PC-9 (cell line): ENCODE measurements around the gene VAPB. TPM values are rescaled to one million over a fixed set of nuclear protein-coding genes. Genes with fewer than 3 reads are reported as not detected.

Experiments used
- BruUV-seq: library from RNA; stranded (reverse); fragments of 400-500 nt; replicated peaks from 2 replicates; lab custom pipeline; 2021; lab: Mats Ljungman, UMichigan
- CTCF ChIA-PET: fragments of 300-600 bp; sonication (Branson Sonifier 250); formaldehyde crosslinking; loops from one replicate; lab custom pipeline; 2022; ENCODE audit warnings: antibody characterized with exemption; lab: Charles Lee
- POLR2A ChIA-PET: fragments of 300-600 bp; sonication (Branson Sonifier 250); formaldehyde crosslinking; loops from one replicate; lab custom pipeline; 2022; ENCODE audit warnings: antibody characterized with exemption; ENCODE audit not compliant: unreplicated experiment; lab: Charles Lee
- DNase-seq, 2 experiments: peaks; one replicate each; pipeline versions ENCODE4 v3.0.0 to v3.0.0-alpha.2; 2015 to 2022; ENCODE audit warnings: mixed read lengths in 1 of 2
- H2AFZ ChIP-seq: fragments of 200-600 bp; sonication (generic); 2 replicates; pipeline ENCODE4 v1.8.1; 2017; ENCODE audit warnings: antibody characterized with exemption
- H3F3A ChIP-seq: fragments of 200-600 bp; sonication (generic); 2 replicates; pipeline ENCODE4 v1.8.1; 2017; ENCODE audit warnings: antibody characterized with exemption, mild to moderate bottlenecking, low read depth; ENCODE audit not compliant: insufficient read depth
- H3K27ac ChIP-seq: fragments of 200-600 bp; sonication (generic); 2 replicates; pipeline ENCODE4 v1.6.1; 2016; ENCODE audit warnings: mixed run types
- H3K27me3 ChIP-seq: fragments of 200-600 bp; sonication (generic); 2 replicates; pipeline ENCODE4 v1.6.1; 2016; ENCODE audit warnings: low read depth, mixed run types; ENCODE audit not compliant: insufficient read depth
- H3K36me3 ChIP-seq: fragments of 200-600 bp; sonication (generic); 2 replicates; pipeline ENCODE4 v1.6.1; 2016; ENCODE audit warnings: low read depth, mixed run types
- H3K4me1 ChIP-seq: fragments of 200-600 bp; sonication (generic); replicated peaks from 2 replicates; pipeline ENCODE4 v1.6.1; 2016; ENCODE audit warnings: mixed run types; ENCODE audit not compliant: insufficient read depth
- H3K4me2 ChIP-seq: fragments of 200-600 bp; sonication (generic); 2 replicates; pipeline ENCODE4 v1.6.1; 2017; ENCODE audit warnings: mixed run types
- H3K4me3 ChIP-seq: fragments of 200-600 bp; sonication (generic); 2 replicates; pipeline ENCODE4 v1.6.1; 2016; ENCODE audit warnings: mixed run types
- H3K79me2 ChIP-seq: fragments of 200-600 bp; sonication (generic); 2 replicates; pipeline ENCODE4 v1.6.1; 2017; ENCODE audit warnings: low read depth, mixed run types
- H3K9me2 ChIP-seq: fragments of 200-600 bp; sonication (generic); 2 replicates; pipeline ENCODE4 v1.8.1; 2017; ENCODE audit warnings: mild to moderate bottlenecking; ENCODE audit not compliant: insufficient read depth
- H3K9me3 ChIP-seq: fragments of 200-600 bp; sonication (generic); 2 replicates; pipeline ENCODE4 v1.8.1; 2016; ENCODE audit warnings: low read depth; ENCODE audit not compliant: insufficient read depth
- H4K20me1 ChIP-seq: fragments of 200-600 bp; sonication (generic); 2 replicates; pipeline ENCODE4 v1.8.1; 2017; ENCODE audit not compliant: insufficient read depth
- CTCF ChIP-seq: fragments of 200-600 bp; sonication (generic); conservative IDR thresholded peaks from 2 replicates; pipeline ENCODE4 v1.6.1; 2017; ENCODE audit warnings: mixed run types, antibody characterized with exemption, mild to moderate bottlenecking, moderate library complexity
- EZH2 ChIP-seq: fragments of 200-600 bp; sonication (generic); IDR thresholded peaks from 2 replicates; pipeline ENCODE4 v1.8.0; 2017; ENCODE audit warnings: antibody characterized with exemption, low read depth
- intact Hi-C: fragments of 100-400 bp; cut with micrococcal nuclease; formaldehyde crosslinking; loops from one replicate; pipeline ENCODE4 v1.10.0; 2022; ENCODE audit not compliant: unreplicated experiment
- total RNA-seq: library from RNA; stranded (reverse); gene quantifications from 2 replicates; pipeline ENCODE4 v1.2.3, GENCODE V29; 2021

Gene VAPB
- total RNA-seq, 1 experiment from 2014 or later = 80.6 TPM

GRCh38 chr20:58471193-58472164 lies 82.5 kb downstream of the VAPB start:
- ChIA-PET POLR2A (no interaction called here), CTCF (no interaction called here)
- Histone ChIP-seq H3K4me2 (no peak overlapping the region), H3F3A (no peaks in the 10 kb centered on the region), H3K27ac (no peak overlapping the region), H4K20me1 (no peaks in the 10 kb centered on the region), H2AFZ (no peak overlapping the region), H3K9me3 (no peaks in the 10 kb centered on the region), H3K4me1 (no peaks in the 10 kb centered on the region), H3K9me2 (no peaks in the 10 kb centered on the region), H3K36me3 (no peaks in the 10 kb centered on the region), H3K4me3 (no peak overlapping the region), H3K79me2 (no peaks in the 10 kb centered on the region), H3K27me3 (no peaks in the 10 kb centered on the region)
- DNase-seq = no peak
- no peak for TF ChIP-seq EZH2
- intact Hi-C loops = no loop called here
- no TSS peak for BruUV-seq

- no peaks in the 10 kb centered on the region for H3K4me1 ChIP-seq
- BruUV-seq = no TSS peak
- no peaks in the 10 kb centered on the region for H3K9me3 ChIP-seq
- TF ChIP-seq EZH2 (no peak), CTCF (no peak)
- no peaks in the 10 kb centered on the region for H4K20me1 ChIP-seq
- no peak overlapping the region for H2AFZ ChIP-seq
- no peaks in the 10 kb centered on the region for H3K9me2 ChIP-seq
- intact Hi-C loops = no loop called here
- H3K27me3 ChIP-seq = no peaks in the 10 kb centered on the region
- H3F3A ChIP-seq = no peaks in the 10 kb centered on the region
- no peaks in the 10 kb centered on the region for H3K79me2 ChIP-seq
- no peak overlapping the region for H3K4me3 ChIP-seq
- no peak overlapping the region for H3K27ac ChIP-seq
- H3K36me3 ChIP-seq = no peaks in the 10 kb centered on the region
- H3K4me2 ChIP-seq = no peak overlapping the region
- POLR2A ChIA-PET = no interaction called here
- CTCF ChIA-PET = no interaction called here
- DNase-seq = no peak
Measured at GRCh38 chr20:58472273-58473018, 83.4 kb downstream of the VAPB start.

- Histone ChIP-seq H3K4me3 (no peak overlapping the region), H3K4me2 (no peak overlapping the region), H3K27me3 (no peaks in the 10 kb centered on the region), H2AFZ (no peak overlapping the region), H3K9me2 (no peaks in the 10 kb centered on the region), H4K20me1 (no peaks in the 10 kb centered on the region), H3K4me1 (no peaks in the 10 kb centered on the region), H3K9me3 (peaks cover 8% of the 10 kb centered on the region; the same call in 1 of the 2 replicates), H3K27ac (no peak overlapping the region), H3F3A (no peaks in the 10 kb centered on the region), H3K36me3 (no peaks in the 10 kb centered on the region), H3K79me2 (no peaks in the 10 kb centered on the region)
- DNase-seq = no peak
- no TSS peak for BruUV-seq
- POLR2A ChIA-PET = interaction anchor here (0.6 kb wide), 1 partner anchor 178 kb away, joined by 3 read pairs; no protein-coding TSS in a partner anchor
- CTCF ChIA-PET = no interaction called here
- intact Hi-C loops = no loop called here
- no peak for TF ChIP-seq CTCF
- no peak for TF ChIP-seq EZH2
Measured at GRCh38 chr20:58473453-58474425, 84.7 kb downstream of the VAPB start.
